ENCODE measurements around the gene CHST11.
"Not testable (repeated sequence)": the region's sequence is repeated elsewhere in the genome, so short reads cannot be mapped to it uniquely, and the experiment has no call there.

The CHST11 gene

GRCh38 chr12:104605685-104606084 is 148.9 kb downstream of the CHST11 start:
- FAIRE-seq, result no peak

- FAIRE-seq, result no peak
Measured at GRCh38 chr12:104608998-104609397, 152.2 kb downstream of the CHST11 start.

GRCh38 chr12:104609445-104609844 is 152.7 kb downstream of the CHST11 start:
- FAIRE-seq, result no peak

GRCh38 chr12:104610513-104611235 is 153.9 kb downstream of the CHST11 start:
- FAIRE-seq, result no peak

GRCh38 chr12:104611671-104612070 is 154.9 kb downstream of the CHST11 start:
- FAIRE-seq, result no peak

- FAIRE-seq, result not testable (repeated sequence)
Measured at GRCh38 chr12:104613372-104613771, 156.6 kb downstream of the CHST11 start.

GRCh38 chr12:104615048-104615561 is 158.4 kb downstream of the CHST11 start:
- no peak for FAIRE-seq

GRCh38 chr12:104618691-104619090 is 161.9 kb downstream of the CHST11 start:
- no peak for FAIRE-seq

GRCh38 chr12:104619305-104619704 is 162.6 kb downstream of the CHST11 start:
- FAIRE-seq, result no peak

- no peak for FAIRE-seq
Measured at GRCh38 chr12:104620837-104621531, 164.2 kb downstream of the CHST11 start.

- no peak for FAIRE-seq
Measured at GRCh38 chr12:104622928-104623327, 166.2 kb downstream of the CHST11 start.

GRCh38 chr12:104623883-104624282 is 167.1 kb downstream of the CHST11 start:
- FAIRE-seq, result no peak

GRCh38 chr12:104624529-104624928 is 167.8 kb downstream of the CHST11 start:
- FAIRE-seq, result no peak

GRCh38 chr12:104626069-104626837 is 169.5 kb downstream of the CHST11 start:
- FAIRE-seq, result no peak

- FAIRE-seq, result no peak
Measured at GRCh38 chr12:104627231-104627989, 170.7 kb downstream of the CHST11 start.

- no peak for FAIRE-seq
Measured at GRCh38 chr12:104627990-104628830, 171.5 kb downstream of the CHST11 start.

GRCh38 chr12:104628831-104629135 is 172.0 kb downstream of the CHST11 start:
- FAIRE-seq, result no peak

GRCh38 chr12:104630230-104630670 is 173.5 kb downstream of the CHST11 start:
- no peak for FAIRE-seq

GRCh38 chr12:104631867-104632266 is 175.1 kb downstream of the CHST11 start:
- no peak for FAIRE-seq

GRCh38 chr12:104632724-104633201 is 176.0 kb downstream of the CHST11 start:
- FAIRE-seq, result no peak

- no peak for FAIRE-seq
Measured at GRCh38 chr12:104634044-104634443, 177.3 kb downstream of the CHST11 start.

GRCh38 chr12:104634852-104635251 is 178.1 kb downstream of the CHST11 start:
- no peak for FAIRE-seq
